Measurements from ENCODE around the gene ZFP36L1.

The ZFP36L1 gene, protein sequence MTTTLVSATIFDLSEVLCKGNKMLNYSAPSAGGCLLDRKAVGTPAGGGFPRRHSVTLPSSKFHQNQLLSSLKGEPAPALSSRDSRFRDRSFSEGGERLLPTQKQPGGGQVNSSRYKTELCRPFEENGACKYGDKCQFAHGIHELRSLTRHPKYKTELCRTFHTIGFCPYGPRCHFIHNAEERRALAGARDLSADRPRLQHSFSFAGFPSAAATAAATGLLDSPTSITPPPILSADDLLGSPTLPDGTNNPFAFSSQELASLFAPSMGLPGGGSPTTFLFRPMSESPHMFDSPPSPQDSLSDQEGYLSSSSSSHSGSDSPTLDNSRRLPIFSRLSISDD

DNA sequence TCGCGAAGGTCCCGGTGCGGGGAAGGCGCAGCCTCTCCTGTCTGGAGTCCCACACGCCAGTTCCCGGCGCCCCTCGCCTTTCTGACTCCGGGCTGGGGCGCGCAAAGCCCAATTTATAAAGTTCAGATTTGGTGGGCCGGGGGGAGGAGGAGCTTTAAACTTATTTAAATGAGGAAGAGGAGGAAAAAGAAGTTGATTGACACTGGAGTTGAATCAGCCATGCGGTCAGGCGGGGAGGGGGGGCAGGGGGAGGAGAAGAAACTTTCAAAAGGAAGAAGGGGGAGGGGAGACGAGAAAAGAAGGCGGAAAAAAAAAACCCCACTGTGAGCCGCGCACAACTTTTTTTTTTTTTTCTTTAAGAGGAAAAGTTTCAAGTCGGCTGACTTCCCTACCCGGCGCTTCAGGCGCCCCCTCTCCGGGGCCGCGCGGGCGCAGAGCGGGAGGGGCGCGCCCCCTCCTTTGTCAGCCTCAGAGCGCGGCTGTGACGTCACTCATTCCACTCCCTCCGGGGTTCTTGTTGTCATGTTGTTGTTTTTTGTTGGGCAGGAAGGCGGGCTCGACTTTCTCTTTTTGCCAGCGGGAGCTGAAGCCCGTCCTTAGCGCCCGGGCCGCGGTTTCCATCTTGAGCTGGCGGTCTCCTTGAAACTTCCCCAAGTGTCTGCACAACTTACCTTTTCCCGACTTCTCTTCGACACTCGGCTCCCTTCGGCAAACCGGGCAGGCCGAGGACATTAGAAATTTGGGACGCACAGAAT lies at the start of gene ZFP36L1:
TSS of gene ZFP36L1 (minus strand) at position 89 of the 755 bp plus-strand sequence. CDS start 129 bp downstream, outside the sequence.
- DNase-seq = peak; percentile 80 to 81

DNA sequence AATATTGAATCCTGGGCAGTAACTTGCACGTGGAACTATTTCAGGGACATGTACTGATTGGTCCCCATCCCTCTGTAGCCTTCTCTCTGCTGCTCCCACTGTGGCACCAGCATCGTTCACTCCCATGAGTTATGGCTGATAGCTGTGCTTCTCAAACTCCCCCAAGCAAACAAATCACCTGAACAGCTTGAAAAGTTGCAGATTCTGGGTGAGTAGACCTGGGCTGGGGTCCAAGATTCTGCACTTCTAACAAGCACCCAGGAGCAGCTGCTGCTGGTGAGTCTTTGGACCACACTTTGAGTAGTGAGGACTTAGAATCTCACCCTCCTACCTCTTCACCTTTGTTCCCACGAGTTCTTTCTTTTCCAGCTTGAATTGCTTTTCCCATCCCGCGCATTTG lies 49.4 kb upstream of the ZFP36L1 start:
- DNase-seq = no peak

DNA sequence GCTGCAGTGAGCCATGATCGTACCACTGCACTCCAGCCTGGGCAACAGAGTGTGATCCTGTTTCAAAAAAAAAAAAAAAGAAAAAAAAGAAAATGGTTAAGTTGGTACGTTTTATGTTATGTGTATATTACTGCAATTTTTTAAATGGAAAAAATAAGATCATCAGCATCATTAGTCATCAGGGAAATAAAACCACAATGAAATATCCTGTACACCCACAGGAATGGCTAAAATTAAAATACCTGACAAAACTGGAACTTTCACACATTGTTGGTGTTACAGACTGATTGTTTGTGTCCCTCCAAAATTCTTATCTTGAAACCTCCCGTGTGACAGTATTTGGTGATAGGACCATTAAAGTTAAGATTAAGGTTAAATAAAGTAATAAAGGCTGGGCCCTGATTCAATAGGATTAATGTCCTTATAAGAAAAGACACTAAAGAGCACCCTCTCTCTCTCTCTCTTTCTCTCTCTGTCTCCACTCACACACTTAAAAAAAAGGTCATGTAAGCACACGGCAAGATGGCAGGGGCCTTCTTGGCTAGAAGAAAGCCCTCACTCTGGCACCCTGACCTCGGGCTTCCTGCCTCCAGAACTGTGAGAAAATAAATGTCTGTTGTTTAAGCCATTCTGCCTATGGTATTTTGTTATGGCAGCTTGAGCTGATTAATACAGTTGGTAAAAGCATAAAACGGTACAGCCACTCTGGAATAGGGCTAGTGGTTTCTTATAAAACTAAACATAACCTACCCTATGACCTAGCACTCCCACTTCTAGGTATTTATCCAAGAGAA lies 48.3 kb upstream of the ZFP36L1 start:
- no peak for DNase-seq

DNA sequence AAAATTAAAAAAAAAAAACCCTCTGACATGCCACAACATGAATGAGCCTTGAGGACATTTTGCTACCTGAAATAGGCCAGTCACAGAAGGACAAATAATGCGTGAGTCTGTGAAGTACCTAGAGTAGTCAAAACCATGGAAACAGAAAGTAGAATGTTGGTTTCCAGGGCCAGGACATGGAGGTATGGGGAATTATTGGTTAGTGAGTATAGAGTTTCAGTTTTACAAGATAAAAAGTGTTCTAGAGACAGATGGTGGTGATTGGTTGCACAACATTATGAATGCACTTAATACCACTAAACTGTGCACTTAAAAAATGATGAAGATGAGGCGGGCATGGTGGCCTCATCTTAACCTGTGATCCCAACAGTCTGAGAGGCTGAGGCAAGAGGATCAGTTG lies 47.6 kb upstream of the ZFP36L1 start:
- DNase-seq = no peak

DNA sequence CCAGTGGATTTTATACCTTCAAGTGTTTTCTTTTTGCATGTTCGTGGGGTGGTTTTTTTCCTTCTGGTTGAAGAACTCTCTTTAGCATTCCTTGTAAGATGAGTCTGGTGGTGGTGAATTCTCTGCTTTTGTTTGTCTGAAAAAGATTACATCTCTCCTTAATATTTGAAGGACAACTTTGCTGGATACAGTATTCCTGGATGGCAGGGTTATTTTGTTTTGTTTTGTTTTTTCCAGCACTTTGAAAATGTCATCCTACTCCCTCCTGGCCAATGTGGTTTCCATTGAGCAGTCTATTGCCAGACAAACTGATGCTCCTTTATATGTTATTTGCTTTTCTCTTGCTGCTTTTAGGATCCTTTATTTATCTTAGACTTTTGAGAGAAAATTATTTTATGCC lies 43.2 kb upstream of the ZFP36L1 start:
- no peak for DNase-seq

DNA sequence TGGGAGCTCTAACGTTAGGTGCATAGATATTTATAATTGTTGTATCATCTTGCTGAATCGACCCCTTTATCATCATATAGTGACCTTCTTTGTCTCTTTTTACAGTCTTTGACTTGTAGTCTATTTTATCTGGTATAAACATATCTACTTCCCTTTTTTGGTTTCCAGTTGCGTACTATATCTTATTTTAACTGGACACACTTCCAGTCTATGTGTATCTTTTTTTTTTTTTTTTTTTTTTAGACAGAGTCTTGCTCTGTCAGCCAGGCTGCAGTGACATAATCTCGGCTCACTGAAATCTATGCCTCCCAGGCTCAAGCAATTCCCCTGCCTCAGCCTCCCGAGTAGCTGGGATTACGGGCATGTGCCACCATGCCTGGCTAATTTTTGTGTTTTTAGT lies 41.9 kb upstream of the ZFP36L1 start:
- no peak for DNase-seq

DNA sequence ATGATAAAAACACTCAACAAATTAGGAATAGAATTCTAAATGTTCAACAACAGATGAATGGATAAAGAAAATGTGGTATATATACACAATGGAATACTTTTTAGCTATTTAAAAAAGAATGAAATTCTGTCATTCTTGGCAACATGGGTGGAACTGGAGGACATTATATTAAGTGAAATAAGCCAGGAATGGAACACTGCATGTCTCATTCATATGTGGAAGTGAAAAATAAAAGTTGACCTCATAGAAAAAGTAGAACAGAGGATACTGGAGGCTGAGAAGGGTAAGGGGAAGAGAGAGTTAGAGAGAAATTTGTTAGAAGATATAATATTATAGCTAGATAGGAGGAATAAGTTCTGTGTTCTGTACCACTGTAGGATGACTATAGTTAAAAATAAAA lies 35.8 kb upstream of the ZFP36L1 start:
- DNase-seq = no peak

DNA sequence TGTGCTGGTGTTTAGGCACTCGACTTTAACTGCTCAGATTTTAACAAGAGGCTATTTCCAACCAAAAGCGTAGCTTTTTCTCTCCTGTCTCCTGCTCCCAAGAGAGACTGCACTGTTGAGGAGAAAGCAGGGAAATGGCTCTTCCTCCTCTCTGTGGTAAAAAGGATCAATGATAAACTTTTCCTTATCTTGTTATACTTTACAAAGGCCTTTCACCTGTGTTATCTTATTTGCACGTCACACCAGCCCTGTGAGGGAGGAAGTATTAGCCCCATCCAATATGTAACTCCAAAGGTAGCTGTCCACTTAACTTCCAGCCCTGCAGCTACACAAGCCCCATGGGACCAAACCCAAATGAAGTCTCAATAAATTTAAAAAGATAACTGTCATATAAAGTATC lies 32.9 kb upstream of the ZFP36L1 start:
- no peak for DNase-seq

DNA sequence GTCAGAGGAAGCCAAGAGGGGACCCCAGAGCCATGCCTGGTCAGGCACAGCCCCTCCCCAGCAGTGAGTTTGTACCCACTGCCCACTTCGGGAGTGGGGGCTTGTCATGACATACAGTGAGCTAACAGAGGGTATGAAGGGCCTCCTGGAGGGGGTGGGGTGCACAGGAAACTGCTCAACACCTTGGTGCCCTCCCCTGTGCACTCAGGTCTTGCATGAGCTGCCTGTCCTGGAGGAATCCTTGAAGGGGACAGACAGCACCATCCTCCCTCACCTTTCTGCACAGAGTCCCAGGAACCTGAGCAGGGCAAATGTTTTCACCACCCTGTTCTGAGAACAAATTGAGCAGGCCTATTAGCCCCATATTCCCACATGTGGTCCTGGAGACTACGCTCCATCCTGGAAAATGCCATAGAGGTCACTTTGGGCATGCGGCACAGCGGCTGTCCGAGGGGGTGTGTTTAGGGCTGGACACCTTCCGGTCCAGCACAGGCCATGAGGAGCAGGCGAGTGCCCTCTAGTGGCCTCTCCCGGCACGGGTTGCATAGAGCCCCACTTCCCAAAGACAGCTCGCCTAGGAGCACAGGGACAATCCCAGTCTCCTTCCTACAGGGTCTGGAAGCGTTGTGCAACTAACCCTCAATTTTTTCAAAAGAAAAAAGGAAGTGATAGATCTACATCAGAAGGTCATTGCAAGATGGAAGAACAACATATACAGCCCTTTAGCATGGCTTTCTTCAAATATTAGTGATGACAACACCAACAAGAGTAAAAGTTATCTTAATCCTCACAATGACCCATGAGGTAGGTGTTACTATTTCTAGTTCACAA lies 31.9 kb upstream of the ZFP36L1 start:
- peak in 1 of 2 donors; percentile 56 for DNase-seq

DNA sequence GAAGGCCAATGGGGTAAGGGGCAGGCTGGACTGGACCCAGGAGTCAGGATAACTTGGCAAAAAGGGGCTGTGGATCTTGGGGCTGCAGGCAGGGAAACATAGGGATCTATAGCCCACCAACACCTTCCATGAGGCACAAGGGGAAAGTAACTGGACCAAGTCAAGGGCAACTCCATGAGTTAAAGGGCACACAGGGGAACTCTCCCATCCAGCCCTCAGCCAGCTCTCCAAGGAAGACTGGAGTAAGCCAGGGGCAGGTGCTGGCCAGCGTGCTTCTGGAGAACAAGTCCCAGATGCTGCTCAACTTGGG lies 31.3 kb upstream of the ZFP36L1 start:
- DNase-seq = no peak

DNA sequence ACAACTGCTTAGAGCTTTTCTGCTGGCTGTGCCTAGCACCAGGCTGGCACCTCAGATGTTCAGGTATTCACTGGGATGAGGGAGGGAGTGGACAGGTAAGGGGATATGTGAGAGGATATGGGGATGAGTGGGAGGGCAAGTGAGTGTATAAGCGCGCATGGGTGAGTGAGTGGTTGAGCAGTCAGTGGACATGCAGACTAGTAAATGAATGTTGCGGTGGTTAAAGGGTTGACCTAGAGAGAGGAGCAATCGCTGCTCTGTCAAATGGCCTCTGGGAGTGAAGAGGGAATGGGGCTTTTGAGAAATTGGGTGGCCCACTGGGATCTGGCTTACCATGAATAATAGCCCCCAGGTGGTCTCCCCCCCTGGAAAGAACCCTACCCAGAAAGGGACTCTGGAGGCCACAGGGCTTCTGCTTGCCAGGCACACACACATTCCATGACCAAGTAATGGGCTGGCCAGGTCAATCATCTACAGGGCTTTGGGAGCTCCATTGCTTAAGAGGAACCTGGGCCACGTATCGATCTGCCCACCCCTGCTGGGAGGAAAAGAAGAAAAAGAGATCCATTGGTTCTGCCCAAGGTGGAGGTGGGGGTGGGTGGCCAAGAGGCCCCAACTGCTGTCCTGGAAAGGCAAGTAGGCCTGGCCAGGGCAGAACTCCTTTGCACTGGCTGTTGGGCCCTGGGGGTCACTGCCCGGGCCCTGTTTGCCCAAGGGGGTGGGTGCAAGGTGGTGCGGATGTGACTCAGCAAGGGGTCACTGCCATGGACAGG lies 30.8 kb upstream of the ZFP36L1 start:
- DNase-seq = no peak

DNA sequence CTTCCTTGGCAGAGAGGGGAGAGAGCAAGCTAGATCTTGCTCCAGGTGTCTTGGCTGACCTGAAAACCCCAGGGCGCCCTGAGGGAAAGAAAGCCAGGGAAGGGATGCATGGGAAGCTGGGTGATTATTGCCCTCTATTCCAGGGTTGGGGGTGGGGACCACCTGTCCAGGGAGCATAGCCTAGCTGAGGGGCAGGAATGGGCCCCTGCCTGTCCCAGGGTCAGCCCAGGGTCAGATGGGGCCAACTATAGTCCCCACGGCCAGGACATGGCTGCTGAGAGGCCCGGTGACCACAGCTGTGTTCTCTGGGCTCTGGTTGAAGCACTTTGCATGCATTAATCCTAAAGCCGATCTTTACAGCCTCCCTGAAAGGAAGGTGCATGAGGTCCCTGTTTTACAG lies 30.1 kb upstream of the ZFP36L1 start:
- no peak for DNase-seq

DNA sequence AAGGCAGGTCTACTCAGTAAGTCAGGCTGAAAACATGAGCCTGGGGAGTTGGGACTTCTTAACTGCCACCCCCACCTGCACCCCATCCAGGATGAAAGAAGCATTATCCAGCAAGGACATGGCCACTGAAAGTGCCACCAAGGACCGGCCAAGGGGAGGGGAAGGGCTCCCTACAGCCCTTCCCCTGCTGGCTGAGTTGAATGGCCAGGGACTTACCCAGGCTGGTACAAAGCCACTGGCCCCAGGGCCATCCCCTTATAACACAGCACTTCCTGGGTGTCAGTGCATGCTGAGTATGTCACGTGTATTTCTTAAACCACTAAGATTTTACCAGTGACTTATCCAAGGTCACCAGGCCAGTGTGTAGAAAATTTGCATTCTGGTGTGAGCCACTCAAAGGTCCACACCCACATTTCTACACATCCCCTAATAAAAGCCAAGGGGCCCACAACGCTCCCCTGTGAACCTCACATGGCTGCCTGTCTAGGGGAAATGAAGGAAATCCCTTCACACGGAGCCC lies 29.3 kb upstream of the ZFP36L1 start:
- no peak for DNase-seq

DNA sequence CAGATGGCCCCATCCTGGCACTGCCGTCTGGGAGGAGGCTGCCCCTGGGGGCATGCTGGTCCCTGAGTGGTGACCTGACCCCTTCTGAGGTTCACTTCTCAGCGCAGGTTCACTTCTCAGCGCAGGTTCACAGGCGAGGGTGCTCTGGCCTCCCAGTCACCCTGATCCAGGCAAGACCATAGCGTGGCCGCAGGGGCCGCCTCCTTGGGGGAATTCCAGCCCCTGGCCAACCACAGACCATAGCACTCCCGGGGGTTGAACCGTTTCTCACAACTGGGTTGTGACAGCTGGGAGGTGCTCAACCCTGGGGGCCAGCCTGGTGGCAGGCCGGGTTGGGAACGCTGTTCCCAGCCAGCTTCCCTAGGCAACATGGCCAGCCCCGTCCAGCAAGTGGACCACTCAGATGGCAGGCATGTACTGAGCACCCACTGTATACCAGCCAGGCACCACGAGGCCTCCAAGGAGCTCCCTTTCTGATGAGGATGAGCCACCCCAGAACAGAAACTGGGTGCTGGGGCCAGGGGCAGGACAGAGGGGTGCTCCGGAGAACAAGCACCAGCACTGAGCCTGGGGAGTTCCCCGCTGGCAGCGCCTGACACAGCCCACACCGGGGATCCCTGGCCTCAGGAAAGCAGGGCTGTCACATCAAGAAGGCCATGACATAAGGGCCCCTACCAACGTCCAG lies 28.3 kb upstream of the ZFP36L1 start:
- DNase-seq = no peak

DNA sequence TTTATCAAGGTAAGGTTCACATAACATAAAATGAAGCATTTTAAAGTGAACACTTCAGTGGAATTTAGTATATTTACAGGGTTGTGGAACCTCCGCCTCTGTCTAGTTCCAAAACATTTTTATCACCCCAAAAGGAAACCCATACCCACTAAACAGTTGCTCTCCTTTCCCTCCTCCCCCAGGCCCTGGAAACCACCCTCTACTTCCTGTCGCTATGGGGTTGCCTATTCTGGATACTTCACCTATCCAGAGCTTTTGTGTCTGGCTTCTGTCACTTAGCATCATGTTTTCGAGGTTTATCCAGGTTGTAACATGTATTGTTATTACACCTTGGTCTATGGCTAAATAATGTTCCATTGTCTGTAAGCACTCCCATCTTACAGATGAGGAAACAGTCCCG lies 27.7 kb upstream of the ZFP36L1 start:
- no peak for DNase-seq

DNA sequence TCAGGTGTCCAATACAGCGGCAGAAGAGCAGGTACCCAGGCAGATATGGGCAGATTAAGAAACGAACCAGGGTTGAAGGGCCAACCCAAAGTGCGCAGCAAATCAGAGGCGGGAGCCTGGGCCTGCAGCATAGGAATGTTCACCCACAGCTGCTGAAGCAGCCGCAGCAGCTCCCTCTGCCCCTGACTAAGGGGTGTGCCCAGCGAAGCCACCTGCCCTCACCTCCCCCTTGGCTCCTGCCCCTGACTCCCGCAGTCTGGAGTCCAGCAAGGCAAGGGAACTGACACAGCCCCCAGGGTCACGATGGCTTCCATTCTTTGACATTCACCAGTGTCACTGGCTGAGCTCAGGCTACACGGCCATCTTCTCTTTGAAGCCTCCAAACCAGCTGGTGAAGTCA lies 27.3 kb upstream of the ZFP36L1 start:
- DNase-seq = no peak

DNA sequence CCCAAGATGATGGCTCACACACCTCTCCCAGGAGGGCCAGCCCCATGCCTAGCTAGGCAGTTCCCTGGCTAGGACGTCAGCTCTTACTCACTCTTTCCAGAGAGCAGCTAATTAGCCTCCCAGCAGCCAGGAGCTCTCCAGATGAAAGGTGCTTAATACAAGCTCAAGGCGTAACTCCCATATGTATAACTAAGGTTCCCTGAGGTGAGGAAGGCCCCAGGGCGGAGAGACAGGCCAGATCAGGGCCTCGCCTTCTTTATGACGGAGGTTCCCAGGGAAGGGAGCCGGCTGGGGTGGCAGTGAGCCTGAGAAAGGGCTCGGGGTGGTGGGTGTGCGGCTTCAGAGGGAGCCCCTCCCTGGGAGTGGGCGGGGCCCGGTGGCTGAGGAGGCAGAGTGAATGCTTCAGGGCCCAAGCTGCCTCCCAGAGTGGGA lies 26.4 kb upstream of the ZFP36L1 start:
- DNase-seq = no peak

DNA sequence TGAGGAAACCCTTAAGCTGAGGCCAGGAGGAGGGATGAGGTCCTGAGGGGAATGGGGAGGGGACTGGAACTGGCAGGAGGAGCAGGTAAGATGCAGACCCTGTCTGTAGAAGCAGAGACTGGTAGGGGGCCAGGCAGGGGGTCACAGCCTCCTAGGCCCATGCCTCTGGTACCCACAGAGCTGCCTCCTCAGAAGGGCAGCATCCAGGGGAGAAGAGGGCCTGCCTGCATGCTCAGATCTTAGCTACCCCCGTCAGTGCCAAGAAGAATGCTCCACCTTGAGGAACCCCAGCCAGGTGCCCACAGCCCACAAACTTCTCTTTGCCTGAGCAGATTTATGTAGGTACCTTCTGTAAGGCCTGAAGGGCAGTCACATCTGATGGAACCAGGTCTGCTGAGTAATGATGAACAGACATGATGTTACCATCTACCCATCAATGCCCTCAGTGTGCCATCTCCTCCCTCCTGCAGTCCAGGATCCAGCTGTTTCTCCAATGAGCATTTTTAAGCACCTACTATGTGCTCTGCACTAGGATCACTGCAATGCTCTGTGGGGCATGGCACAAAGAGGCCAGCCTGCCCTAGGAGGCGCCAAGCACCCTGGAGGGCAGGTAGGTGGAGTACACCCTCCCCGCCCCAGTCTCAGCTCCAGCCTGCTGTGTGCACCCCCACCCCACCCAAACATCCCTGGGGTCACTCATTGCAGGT lies 24.8 kb upstream of the ZFP36L1 start:
- DNase-seq = no peak

DNA sequence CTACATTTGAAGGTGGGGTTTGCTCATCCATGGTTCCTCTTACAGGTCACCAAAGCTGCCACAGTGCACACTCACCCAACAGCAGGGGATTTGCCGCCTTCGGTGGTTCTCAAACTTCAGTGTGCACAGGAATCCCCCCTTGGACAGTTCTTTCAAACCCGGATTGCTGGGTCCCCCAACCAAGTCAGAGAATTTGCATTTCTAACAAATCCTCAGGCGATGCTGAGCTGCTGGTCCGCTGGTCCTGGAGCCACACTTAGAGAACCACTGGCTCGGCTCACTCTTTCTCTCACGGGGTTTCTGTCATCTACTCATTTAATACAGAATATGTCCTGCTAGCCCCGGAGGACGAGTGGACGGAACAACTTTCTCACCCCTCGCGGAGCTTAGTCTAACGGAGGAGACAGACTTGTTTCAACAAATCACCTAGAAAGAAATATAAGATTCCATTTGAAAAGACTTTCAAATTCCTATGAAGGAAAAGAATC lies 24.1 kb upstream of the ZFP36L1 start:
- no peak for DNase-seq
